Activated T-cell treated with anti-CD3 and anti-CD28 coated beads, Interleukin-2, amount 50 U/mL, for 48 hours (primary cell): ENCODE results near the gene ATG13.
"Not testable (repeated sequence)": the region's sequence is repeated elsewhere in the genome, so short reads cannot be mapped to it uniquely, and the experiment has no call there.

Source experiments
- DNase-seq, 2 experiments: peaks; one replicate each; pipeline ENCODE4 v3.0.0-alpha.2; 2020

Gene ATG13

GRCh38 chr11:46617134-46617971 is at the start of gene ATG13, which contains the start of gene HARBI1:
TSS of gene ATG13 (plus strand) at chr11:46617553. CDS start at chr11:46644292, 26,739 bp downstream.
TSS of gene HARBI1 (minus strand) at chr11:46617227. CDS start at chr11:46616237, 990 bp downstream.
- peak; percentile 92 to 95 for DNase-seq

GRCh38 chr11:46570790-46571398 is 46.5 kb upstream of the ATG13 start:
- no peak for DNase-seq

GRCh38 chr11:46574656-46575055 is 42.7 kb upstream of the ATG13 start:
- DNase-seq, result no peak

GRCh38 chr11:46577058-46577457 is 40.3 kb upstream of the ATG13 start:
- no peak for DNase-seq

- DNase-seq, result no peak
Measured at GRCh38 chr11:46582588-46582987, 34.8 kb upstream of the ATG13 start.

GRCh38 chr11:46583513-46583912 is 33.8 kb upstream of the ATG13 start:
- DNase-seq, result not testable (repeated sequence)

- DNase-seq, result no peak
Measured at GRCh38 chr11:46588131-46588530, 29.2 kb upstream of the ATG13 start.

GRCh38 chr11:46588915-46589314 is 28.4 kb upstream of the ATG13 start:
- no peak for DNase-seq

- DNase-seq, result no peak
Measured at GRCh38 chr11:46590740-46591605, 26.4 kb upstream of the ATG13 start.

- DNase-seq, result peak; percentile 94
Measured at GRCh38 chr11:46593550-46594373, 23.6 kb upstream of the ATG13 start, which contains the start of gene AMBRA1. TSS of gene AMBRA1 (minus strand) at chr11:46594023. CDS start at chr11:46548380, 45,643 bp downstream.

GRCh38 chr11:46594374-46594700 is 23.0 kb upstream of the ATG13 start:
- DNase-seq, result no peak

GRCh38 chr11:46594785-46595184 is 22.6 kb upstream of the ATG13 start:
- DNase-seq, result no peak

- no peak for DNase-seq
Measured at GRCh38 chr11:46597155-46597554, 20.2 kb upstream of the ATG13 start.

- DNase-seq, result no peak
Measured at GRCh38 chr11:46597609-46598219, 19.6 kb upstream of the ATG13 start.

- DNase-seq, result no peak
Measured at GRCh38 chr11:46599340-46600193, 17.8 kb upstream of the ATG13 start.

GRCh38 chr11:46600194-46600960 is 17.0 kb upstream of the ATG13 start:
- no peak for DNase-seq

- DNase-seq, result no peak
Measured at GRCh38 chr11:46601129-46601528, 16.2 kb upstream of the ATG13 start.

- no peak for DNase-seq
Measured at GRCh38 chr11:46603704-46604308, 13.5 kb upstream of the ATG13 start.

GRCh38 chr11:46604796-46605195 is 12.6 kb upstream of the ATG13 start:
- DNase-seq, result no peak

- DNase-seq, result no peak
Measured at GRCh38 chr11:46607516-46607915, 9.8 kb upstream of the ATG13 start.
